Measurements from ENCODE around the gene FRMPD2.

Gene FRMPD2

DNA sequence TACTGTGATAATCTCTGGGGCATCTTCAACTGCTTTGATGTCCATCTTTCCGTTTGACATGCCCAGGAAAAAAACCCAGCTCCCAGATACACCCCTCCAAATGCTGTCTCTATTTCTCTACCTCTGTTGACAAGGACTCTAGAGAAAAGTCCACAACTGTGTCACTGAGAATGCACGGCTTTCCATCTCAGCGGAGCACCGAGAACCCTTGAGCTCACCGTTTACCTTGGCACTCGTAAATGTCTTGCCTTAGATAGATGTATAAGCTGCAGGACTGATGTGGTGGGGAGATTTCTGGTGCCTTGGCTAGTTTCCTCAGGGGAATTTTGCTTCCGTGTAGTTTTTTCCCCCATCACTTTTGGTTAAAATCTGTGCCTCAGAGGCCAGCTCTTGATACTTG lies 24.6 kb upstream of the FRMPD2 start:
- TF ChIP-seq, protein P1, sequence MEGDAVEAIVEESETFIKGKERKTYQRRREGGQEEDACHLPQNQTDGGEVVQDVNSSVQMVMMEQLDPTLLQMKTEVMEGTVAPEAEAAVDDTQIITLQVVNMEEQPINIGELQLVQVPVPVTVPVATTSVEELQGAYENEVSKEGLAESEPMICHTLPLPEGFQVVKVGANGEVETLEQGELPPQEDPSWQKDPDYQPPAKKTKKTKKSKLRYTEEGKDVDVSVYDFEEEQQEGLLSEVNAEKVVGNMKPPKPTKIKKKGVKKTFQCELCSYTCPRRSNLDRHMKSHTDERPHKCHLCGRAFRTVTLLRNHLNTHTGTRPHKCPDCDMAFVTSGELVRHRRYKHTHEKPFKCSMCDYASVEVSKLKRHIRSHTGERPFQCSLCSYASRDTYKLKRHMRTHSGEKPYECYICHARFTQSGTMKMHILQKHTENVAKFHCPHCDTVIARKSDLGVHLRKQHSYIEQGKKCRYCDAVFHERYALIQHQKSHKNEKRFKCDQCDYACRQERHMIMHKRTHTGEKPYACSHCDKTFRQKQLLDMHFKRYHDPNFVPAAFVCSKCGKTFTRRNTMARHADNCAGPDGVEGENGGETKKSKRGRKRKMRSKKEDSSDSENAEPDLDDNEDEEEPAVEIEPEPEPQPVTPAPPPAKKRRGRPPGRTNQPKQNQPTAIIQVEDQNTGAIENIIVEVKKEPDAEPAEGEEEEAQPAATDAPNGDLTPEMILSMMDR (IDR thresholded peaks at IDR 0.05; ENCODE audit: insufficient read depth, missing control alignments): no peak
- DNase-seq (ENCODE audit: insufficient read length, low spot score) (no peak), FAIRE-seq (no peak)

DNA sequence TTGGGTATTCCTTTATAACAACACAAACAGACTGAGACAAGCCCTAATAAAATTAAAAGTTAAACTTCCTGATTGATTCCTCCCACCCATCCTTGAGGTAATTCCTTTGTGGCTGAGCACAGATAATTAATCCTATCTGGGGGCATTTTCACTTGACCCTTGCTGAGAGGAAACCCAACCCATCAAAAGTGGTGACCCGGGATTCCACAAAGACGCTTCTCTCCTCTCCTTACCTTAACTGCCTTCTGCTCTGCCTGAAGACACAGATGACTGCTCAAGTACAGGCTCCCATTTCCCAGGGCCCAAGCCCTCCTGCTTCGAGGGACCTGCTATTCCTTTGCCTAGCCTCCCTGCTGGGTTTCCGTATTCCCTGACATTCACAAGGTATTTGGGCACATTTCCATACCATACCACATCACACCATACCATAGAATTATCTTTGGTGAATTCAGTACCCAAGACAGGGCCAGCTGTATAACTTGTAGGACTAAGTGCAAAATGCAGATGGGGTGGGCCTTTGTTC lies 22.1 kb upstream of the FRMPD2 start:
- DNase-seq (ENCODE audit: insufficient read length, low spot score) (no peak), FAIRE-seq (no peak)
- TF ChIP-seq, protein P1 (IDR thresholded peaks at IDR 0.05; ENCODE audit: insufficient read depth, missing control alignments): no peak

DNA sequence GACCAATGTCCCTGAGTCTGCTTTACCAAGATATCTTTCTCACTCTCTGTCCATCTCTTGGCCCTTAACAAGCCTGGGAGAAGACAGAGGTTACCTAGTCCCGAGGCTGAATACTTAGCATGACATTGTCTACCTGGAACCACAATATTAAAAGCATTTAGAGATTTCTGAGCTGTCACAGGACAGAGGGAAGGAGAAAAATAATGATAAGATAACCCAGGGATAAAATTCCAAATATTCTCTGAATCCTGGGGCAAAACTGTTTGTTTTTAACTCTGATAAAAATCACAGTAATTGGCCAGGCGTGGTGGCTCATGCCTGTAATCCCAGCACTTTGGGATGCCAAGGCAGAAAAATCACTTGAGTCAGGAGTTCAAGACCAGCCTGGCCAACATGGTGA lies 19.9 kb upstream of the FRMPD2 start:
- DNase-seq (ENCODE audit: insufficient read length, low spot score) (no peak), FAIRE-seq (no peak)
- TF ChIP-seq, protein P1 (IDR thresholded peaks at IDR 0.05; ENCODE audit: insufficient read depth, missing control alignments): no peak

DNA sequence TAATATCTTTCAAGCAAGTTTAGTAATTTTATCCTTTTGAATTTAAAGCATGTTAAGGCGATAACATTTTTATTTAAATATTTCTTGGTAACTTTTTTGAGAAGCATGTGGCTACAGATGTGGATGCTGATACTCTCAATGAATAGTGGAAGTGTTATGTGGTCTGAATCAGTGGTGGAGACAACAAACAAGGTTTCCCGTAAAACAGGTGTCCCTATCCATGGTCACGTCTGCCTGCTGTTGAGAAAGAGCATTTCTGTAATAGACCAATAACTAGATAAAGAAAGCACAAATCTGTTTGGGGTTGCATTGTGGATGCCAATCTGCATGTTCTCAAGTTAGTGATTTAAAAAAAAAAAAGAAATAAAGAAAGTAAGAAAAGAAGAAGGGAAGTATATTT lies 18.1 kb upstream of the FRMPD2 start:
- DNase-seq (ENCODE audit: insufficient read length, low spot score) (no peak), FAIRE-seq (no peak)
- TF ChIP-seq, protein P1 (IDR thresholded peaks at IDR 0.05; ENCODE audit: insufficient read depth, missing control alignments): no peak

DNA sequence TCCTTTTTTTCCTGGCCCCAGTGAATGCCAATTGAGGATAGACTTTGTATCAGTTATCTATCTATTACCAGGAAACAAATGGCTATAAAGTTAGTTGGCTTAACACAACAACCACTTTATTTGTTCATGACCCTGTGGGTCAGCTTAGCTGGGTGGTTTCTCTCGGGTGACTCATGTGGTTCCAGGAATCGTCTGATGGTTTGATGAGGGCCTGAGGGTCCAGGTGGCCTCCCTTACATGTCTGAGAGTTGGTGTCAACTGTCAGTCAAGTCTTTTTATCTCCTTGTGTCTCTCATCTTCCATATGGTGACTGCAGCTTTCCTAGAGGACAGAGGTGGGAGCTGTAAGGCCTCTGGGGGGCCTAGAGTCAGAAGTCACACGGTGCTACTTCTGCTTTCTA lies 16.7 kb upstream of the FRMPD2 start:
- FAIRE-seq (no peak), DNase-seq (ENCODE audit: insufficient read length, low spot score) (no peak)
- TF ChIP-seq, protein P1 (IDR thresholded peaks at IDR 0.05; ENCODE audit: insufficient read depth, missing control alignments): no peak

DNA sequence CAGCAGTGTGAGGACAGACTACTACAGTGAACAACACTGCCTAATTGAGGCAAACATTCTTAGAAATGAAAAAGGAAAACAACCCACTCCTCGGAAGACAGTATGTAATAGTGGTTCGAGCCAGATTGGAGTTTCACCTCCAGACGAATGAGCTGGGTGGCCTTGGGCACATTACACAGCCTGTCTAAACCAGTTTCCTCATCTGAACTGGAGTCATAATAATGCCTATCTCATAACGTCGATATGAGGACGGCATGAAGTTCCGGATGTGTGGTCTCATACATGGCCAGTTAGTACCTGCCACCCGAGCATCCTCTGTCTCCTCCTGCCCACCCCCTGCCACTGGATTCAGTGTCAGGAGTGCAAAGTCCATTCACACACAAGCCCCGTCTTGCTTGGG lies 15.8 kb upstream of the FRMPD2 start:
- TF ChIP-seq, protein P1 (IDR thresholded peaks at IDR 0.05; ENCODE audit: insufficient read depth, missing control alignments): no peak
- no peak for FAIRE-seq
- no peak for DNase-seq (ENCODE audit: insufficient read length, low spot score)

DNA sequence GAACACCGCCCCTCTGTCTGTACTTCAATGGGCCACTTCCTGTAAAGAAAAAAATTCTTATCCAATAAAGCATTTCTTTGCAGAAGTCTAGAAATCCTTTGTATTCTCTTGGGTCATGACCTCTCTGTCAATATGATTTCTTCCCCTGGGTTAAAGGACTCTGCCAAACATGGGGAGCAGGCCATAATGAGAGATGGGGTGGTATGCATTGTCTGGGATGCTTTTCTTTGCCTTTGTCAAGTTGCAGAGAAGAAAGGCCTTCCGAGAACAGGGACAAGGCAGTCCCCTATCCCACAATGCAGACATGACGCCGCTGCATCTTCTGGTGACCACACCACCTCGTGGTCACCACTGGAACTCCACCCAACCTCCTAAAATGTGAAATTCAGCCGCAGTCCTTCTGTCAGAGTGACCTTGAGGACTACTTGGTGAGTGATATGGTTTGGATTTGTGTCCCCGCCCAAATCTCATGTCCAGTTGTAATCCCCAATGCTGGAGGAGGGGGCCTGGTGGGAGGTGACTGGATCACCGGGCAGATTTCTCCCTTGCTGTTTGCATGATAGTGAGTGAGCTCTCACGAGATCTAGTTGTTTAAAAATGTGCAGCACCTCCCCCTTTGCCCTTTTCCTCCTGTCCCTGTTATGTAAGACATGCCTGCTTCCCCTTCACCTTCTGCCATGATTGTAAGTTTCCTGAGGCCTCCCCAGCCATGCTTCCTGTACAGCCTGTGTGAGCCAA lies 15.2 kb upstream of the FRMPD2 start:
- peak; percentile 35 for DNase-seq (ENCODE audit: insufficient read length, low spot score)
- TF ChIP-seq, protein P1 (IDR thresholded peaks at IDR 0.05; ENCODE audit: insufficient read depth, missing control alignments): peak; percentile 91
- no peak for FAIRE-seq

Measured in D721Med (cell line).